ENCODE measurements around the gene TLE6. TPM values are rescaled to one million over a fixed set of nuclear protein-coding genes. Genes with fewer than 3 reads are reported as not detected.

TLE6 gene
- total RNA-seq, 2 donors from 2014 or later, result 4.1 to 4.2 TPM

GRCh38 chr19:3024870-3025548 lies 47.6 kb downstream of the TLE6 start:
- ATAC-seq (replicated peaks), result peak; percentile 31
- Mint-ChIP-seq H3K27me3 (peaks cover 6% of the 10 kb centered on the region), H3K4me1 (peaks cover 5% of the 10 kb centered on the region), H3K27ac (no peak overlapping the region), H3K9me3 (no peaks in the 10 kb centered on the region), H3K4me3 (peak overlapping the region; percentile 44), H3K36me3 (ENCODE audit: low read depth) (no peaks in the 10 kb centered on the region)

- H3K36me3 Mint-ChIP-seq (ENCODE audit: low read depth), result no peaks in the 10 kb centered on the region
- no peak overlapping the region for H3K27ac Mint-ChIP-seq
- H3K4me3 Mint-ChIP-seq, result no peak overlapping the region
- no peaks in the 10 kb centered on the region for H3K9me3 Mint-ChIP-seq
- peaks cover 5% of the 10 kb centered on the region for H3K4me1 Mint-ChIP-seq
- ATAC-seq (replicated peaks), result no peak
- H3K27me3 Mint-ChIP-seq, result peaks cover 6% of the 10 kb centered on the region
Observed at GRCh38 chr19:3025549-3025886, 48.2 kb downstream of the TLE6 start.

- H3K27me3 Mint-ChIP-seq, result peaks cover 6% of the 10 kb centered on the region
- no peak for ATAC-seq (replicated peaks)
- no peaks in the 10 kb centered on the region for H3K36me3 Mint-ChIP-seq (ENCODE audit: low read depth)
Observed at GRCh38 chr19:3026768-3027167, 49.4 kb downstream of the TLE6 start.

GRCh38 chr19:3027292-3027691 lies 49.9 kb downstream of the TLE6 start:
- H3K4me3 Mint-ChIP-seq, result peak overlapping the region; percentile 29
- no peaks in the 10 kb centered on the region for H3K9me3 Mint-ChIP-seq
- ATAC-seq (replicated peaks), result no peak
- peaks cover 5% of the 10 kb centered on the region for H3K4me1 Mint-ChIP-seq
- peaks cover 6% of the 10 kb centered on the region for H3K27me3 Mint-ChIP-seq
- no peak overlapping the region for H3K27ac Mint-ChIP-seq
- H3K36me3 Mint-ChIP-seq (ENCODE audit: low read depth), result no peaks in the 10 kb centered on the region

More at GRCh38 chr19:3026768-3027167, 49.4 kb downstream of the TLE6 start:
- H3K9me3 Mint-ChIP-seq, result no peaks in the 10 kb centered on the region
- H3K4me3 Mint-ChIP-seq, result no peak overlapping the region
- no peak overlapping the region for H3K27ac Mint-ChIP-seq
- peaks cover 5% of the 10 kb centered on the region for H3K4me1 Mint-ChIP-seq

DNA sequence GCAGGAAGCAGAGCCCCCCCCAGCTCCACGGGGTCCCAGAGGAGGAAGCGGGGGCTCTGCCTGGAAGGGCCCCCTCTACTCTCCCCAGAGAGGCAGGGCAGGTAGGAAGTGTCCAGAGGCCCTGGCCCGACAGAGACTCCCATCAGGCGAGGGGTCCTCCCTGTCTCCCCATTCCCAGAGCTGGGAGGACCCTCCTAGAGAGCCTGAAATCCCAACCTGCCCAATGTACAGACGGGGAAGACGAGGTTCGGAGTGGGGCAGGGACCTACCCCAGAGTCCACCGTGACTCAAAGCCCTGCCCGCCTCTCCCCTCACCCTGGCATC lies 50.6 kb downstream of the TLE6 start:
- no peaks in the 10 kb centered on the region for H3K36me3 Mint-ChIP-seq (ENCODE audit: low read depth)
- H3K4me3 Mint-ChIP-seq, result peak overlapping the region; percentile 54
- H3K27me3 Mint-ChIP-seq, result peaks cover 6% of the 10 kb centered on the region
- no peak overlapping the region for H3K27ac Mint-ChIP-seq
- peaks cover 5% of the 10 kb centered on the region for H3K4me1 Mint-ChIP-seq
- ATAC-seq (replicated peaks), result no peak
- no peaks in the 10 kb centered on the region for H3K9me3 Mint-ChIP-seq

GRCh38 chr19:3028305-3029064 lies 51.1 kb downstream of the TLE6 start:
- no peaks in the 10 kb centered on the region for H3K36me3 Mint-ChIP-seq (ENCODE audit: low read depth)
- H3K27me3 Mint-ChIP-seq, result peaks cover 6% of the 10 kb centered on the region
- no peaks in the 10 kb centered on the region for H3K9me3 Mint-ChIP-seq
- no peak overlapping the region for H3K27ac Mint-ChIP-seq
- no peak for ATAC-seq (replicated peaks)
- peaks cover 5% of the 10 kb centered on the region for H3K4me1 Mint-ChIP-seq
- peak overlapping the region; percentile 54 for H3K4me3 Mint-ChIP-seq

- H3K36me3 Mint-ChIP-seq (ENCODE audit: low read depth), result no peaks in the 10 kb centered on the region
- no peaks in the 10 kb centered on the region for H3K9me3 Mint-ChIP-seq
- H3K4me1 Mint-ChIP-seq, result peaks cover 6% of the 10 kb centered on the region
- peak within 1 kb of the TSS; percentile 56 for H3K4me3 Mint-ChIP-seq
- H3K27me3 Mint-ChIP-seq, result peaks cover 6% of the 10 kb centered on the region
- H3K27ac Mint-ChIP-seq, result no peak within 1 kb of the TSS
- ATAC-seq (replicated peaks), result no peak
Observed at GRCh38 chr19:3029065-3029923, 51.9 kb downstream of the TLE6 start, which contains the start of gene TLE2. Gene TLE2, minus strand, starts transcription at chr19:3029280. Its CDS starts 376 bp downstream, at chr19:3028904.

DNA sequence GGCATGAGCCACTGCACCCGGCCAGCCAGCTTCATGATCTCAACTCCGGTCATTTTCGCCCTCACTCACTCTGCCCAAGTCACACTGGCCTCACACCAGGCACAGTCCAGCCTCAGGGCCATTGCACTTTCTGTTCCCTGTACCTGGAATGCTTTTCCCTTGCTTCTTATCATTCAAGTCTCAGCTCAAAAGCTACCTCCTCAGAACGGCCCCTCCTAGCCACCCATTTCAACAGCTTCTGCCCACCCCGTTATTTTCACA lies 54.2 kb downstream of the TLE6 start:
- Mint-ChIP-seq H3K4me3 (no peak overlapping the region), H3K9me3 (no peaks in the 10 kb centered on the region), H3K4me1 (peaks cover 9% of the 10 kb centered on the region), H3K36me3 (ENCODE audit: low read depth) (peaks cover 6% of the 10 kb centered on the region), H3K27ac (no peak overlapping the region), H3K27me3 (peaks cover 4% of the 10 kb centered on the region)
- no peak for ATAC-seq (replicated peaks)

- Mint-ChIP-seq H3K36me3 (ENCODE audit: low read depth) (peaks cover 6% of the 10 kb centered on the region), H3K4me1 (peaks cover 9% of the 10 kb centered on the region), H3K27me3 (no peaks in the 10 kb centered on the region), H3K9me3 (no peaks in the 10 kb centered on the region), H3K27ac (peak overlapping the region; percentile 99), H3K4me3 (peak overlapping the region; percentile 94)
- no peak for ATAC-seq (replicated peaks)
Observed at GRCh38 chr19:3033595-3034405, 56.4 kb downstream of the TLE6 start.

- H3K36me3 Mint-ChIP-seq (ENCODE audit: low read depth), result peaks cover 6% of the 10 kb centered on the region
- H3K27me3 Mint-ChIP-seq, result no peaks in the 10 kb centered on the region
- H3K27ac Mint-ChIP-seq, result peak overlapping the region; percentile 99
- H3K4me3 Mint-ChIP-seq, result peak overlapping the region; percentile 94
- H3K9me3 Mint-ChIP-seq, result no peaks in the 10 kb centered on the region
- peaks cover 9% of the 10 kb centered on the region for H3K4me1 Mint-ChIP-seq
- no peak for ATAC-seq (replicated peaks)
Observed at GRCh38 chr19:3034406-3034655, 57.0 kb downstream of the TLE6 start.

GRCh38 chr19:3034656-3035541 lies 57.5 kb downstream of the TLE6 start:
- Mint-ChIP-seq H3K9me3 (no peaks in the 10 kb centered on the region), H3K4me3 (peak overlapping the region; percentile 94), H3K27ac (peak overlapping the region; percentile 99), H3K4me1 (peaks cover 9% of the 10 kb centered on the region), H3K27me3 (no peaks in the 10 kb centered on the region), H3K36me3 (ENCODE audit: low read depth) (peaks cover 6% of the 10 kb centered on the region)
- peak; percentile 53 for ATAC-seq (replicated peaks)

GRCh38 chr19:3035542-3036118 lies 58.3 kb downstream of the TLE6 start:
- H3K27ac Mint-ChIP-seq, result peak overlapping the region; percentile 99
- H3K27me3 Mint-ChIP-seq, result no peaks in the 10 kb centered on the region
- peaks cover 9% of the 10 kb centered on the region for H3K4me1 Mint-ChIP-seq
- H3K9me3 Mint-ChIP-seq, result no peaks in the 10 kb centered on the region
- peak; percentile 94 for ATAC-seq (replicated peaks)
- H3K36me3 Mint-ChIP-seq (ENCODE audit: low read depth), result peaks cover 6% of the 10 kb centered on the region
- peak overlapping the region; percentile 94 for H3K4me3 Mint-ChIP-seq

DNA sequence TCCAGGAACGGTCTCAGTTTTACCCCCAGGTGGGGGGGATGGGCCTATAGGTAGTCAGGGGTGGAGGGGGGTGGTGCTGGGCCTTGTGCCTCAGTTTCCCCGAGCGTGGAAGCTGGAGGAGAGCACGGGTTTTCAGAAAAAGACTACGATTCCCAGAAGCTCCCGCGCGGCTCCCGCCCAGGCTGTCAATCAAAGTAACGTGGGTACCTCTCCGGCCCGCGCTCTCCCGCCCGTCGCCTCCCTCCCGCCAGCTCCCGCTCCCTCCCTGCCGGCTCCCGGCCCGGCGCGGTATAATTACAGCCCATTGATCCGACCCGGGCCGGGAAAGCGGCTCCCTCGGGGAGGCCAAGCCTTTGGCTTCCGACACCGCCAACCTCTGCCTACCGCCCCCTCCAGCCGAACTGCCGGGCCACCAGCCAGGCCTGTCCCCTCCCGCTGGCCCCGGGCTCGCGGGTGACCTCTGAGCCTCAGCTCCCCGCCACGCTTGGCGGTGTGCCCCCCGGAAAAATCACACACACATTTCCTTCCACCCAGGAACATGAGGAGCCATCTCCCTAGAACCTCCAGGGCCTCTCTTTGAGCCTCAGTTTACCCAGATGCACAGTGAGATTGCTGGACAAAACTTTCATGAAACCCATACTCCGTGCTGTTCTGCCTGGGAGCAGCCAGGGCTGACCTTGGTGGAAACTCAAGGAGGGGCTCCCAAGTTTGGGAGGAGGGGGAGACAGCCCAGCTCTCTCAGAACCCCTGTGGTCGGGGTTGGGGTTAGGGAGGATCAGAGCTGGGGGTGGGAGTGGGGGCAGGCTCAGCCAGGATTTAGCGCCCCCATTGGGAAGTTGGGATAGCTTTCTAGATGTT lies 59.0 kb downstream of the TLE6 start:
- peak overlapping the region; percentile 99 for H3K27ac Mint-ChIP-seq
- H3K36me3 Mint-ChIP-seq (ENCODE audit: low read depth), result peaks cover 6% of the 10 kb centered on the region
- H3K27me3 Mint-ChIP-seq, result no peaks in the 10 kb centered on the region
- peaks cover 9% of the 10 kb centered on the region for H3K4me1 Mint-ChIP-seq
- no peaks in the 10 kb centered on the region for H3K9me3 Mint-ChIP-seq
- ATAC-seq (replicated peaks), result peak; percentile 69
- H3K4me3 Mint-ChIP-seq, result peak overlapping the region; percentile 94

Measured in activated T-helper 17 cell treated with anti-CD3 and anti-CD28 coated beads, Interleukin-2, amount 50 U/mL, for 72 hours (primary cell).